OCI-LY3 (cell line): Measurements from ENCODE around the gene CES3.

Experiments
- H2AFZ ChIP-seq: fragments of 200-600, 300-600 bp; shearing (Covaris generic); 2 replicates; pipeline ENCODE4 v1.6.0; 2014; ENCODE audit warnings: antibody characterized with exemption, low read depth, low read length
- H3K27ac ChIP-seq: fragments of 200-600, 300-600 bp; sonication (generic); 2 replicates; pipeline ENCODE4 v1.5.1; 2014; ENCODE audit warnings: mild to moderate bottlenecking, low read length, moderate library complexity, mixed read lengths
- H3K27me3 ChIP-seq: fragments of 200-600, 300-600 bp; sonication (generic); 2 replicates; pipeline ENCODE4 v1.6.1; 2014; ENCODE audit warnings: low read depth, low read length, mixed read lengths
- H3K36me3 ChIP-seq: fragments of 200-600, 300-600 bp; sonication (generic); replicated peaks from 2 replicates; pipeline ENCODE3; 2014; ENCODE audit warnings: low read depth, low read length, mixed read lengths
- H3K4me1 ChIP-seq: fragments of 300-600, 200-600 bp; sonication (generic); 2 replicates; pipeline ENCODE4 v1.6.1; 2014; ENCODE audit warnings: low read length, mixed read lengths
- H3K4me2 ChIP-seq: fragments of 200-600, 300-600 bp; sonication (generic); 2 replicates; pipeline ENCODE4 v1.6.1; 2014; ENCODE audit warnings: low read length, mixed read lengths
- H3K4me3 ChIP-seq: fragments of 300-600, 200-600 bp; sonication (generic); 2 replicates; pipeline ENCODE4 v1.5.1; 2014; ENCODE audit warnings: antibody characterized with exemption, mild to moderate bottlenecking, low read length, moderate library complexity
- H3K79me2 ChIP-seq: fragments of 300-600, 200-600 bp; shearing (Covaris generic); 2 replicates; pipeline ENCODE4 v1.6.1; 2014; ENCODE audit warnings: mild to moderate bottlenecking, low read length, mixed read lengths
- H3K9ac ChIP-seq: fragments of 300-600, 200-600 bp; shearing (Covaris generic); 2 replicates; pipeline ENCODE4 v1.6.0; 2014; ENCODE audit warnings: mild to moderate bottlenecking, low read length, moderate library complexity
- H3K9me3 ChIP-seq: fragments of 200-600, 300-600 bp; shearing (Covaris generic); 2 replicates; pipeline ENCODE4 v1.6.1; 2014; ENCODE audit warnings: low read length, mixed read lengths; ENCODE audit not compliant: insufficient read depth
- H4K20me1 ChIP-seq: fragments of 200-600, 300-600 bp; sonication (generic); 2 replicates; pipeline ENCODE4 v1.6.1; 2016; ENCODE audit warnings: low read length, mixed read lengths; ENCODE audit not compliant: insufficient read depth
- EZH2phosphoT487 ChIP-seq: fragments of 200-600 bp; shearing (Covaris generic); IDR thresholded peaks from 2 replicates; pipeline ENCODE4 v1.6.1; 2018; ENCODE audit warnings: antibody characterized with exemption, mixed run types, low read depth
- TF ChIP-seq, protein P1 (sequence below): fragments of 200-600, 300-600 bp; sonication (generic); IDR thresholded peaks from 2 replicates; pipeline ENCODE4 v1.5.1; 2014; ENCODE audit warnings: antibody characterized with exemption, low read length, low read depth

CES3 gene

DNA sequence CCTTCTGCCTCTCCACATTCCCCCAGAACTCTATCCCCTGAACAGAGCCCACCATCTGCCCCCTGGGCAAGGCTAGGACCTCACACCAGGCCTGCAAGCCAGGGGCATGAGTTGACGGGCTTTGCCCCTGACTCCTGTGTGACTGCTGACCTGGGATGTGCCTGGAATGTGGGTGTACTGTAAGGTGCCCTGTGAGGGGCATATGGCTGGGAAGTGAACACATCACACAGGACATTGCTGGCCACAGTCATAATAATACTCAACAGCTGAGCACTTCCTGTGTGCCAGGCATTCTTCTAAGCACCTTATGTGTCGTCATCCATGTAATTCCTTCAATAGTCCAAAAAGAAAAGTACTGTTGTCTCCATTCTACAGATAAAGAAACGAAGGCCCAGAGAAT lies 40.7 kb downstream of the CES3 start:
- no peaks in the 10 kb centered on the region for H3K36me3 ChIP-seq
- TF ChIP-seq, protein P1, sequence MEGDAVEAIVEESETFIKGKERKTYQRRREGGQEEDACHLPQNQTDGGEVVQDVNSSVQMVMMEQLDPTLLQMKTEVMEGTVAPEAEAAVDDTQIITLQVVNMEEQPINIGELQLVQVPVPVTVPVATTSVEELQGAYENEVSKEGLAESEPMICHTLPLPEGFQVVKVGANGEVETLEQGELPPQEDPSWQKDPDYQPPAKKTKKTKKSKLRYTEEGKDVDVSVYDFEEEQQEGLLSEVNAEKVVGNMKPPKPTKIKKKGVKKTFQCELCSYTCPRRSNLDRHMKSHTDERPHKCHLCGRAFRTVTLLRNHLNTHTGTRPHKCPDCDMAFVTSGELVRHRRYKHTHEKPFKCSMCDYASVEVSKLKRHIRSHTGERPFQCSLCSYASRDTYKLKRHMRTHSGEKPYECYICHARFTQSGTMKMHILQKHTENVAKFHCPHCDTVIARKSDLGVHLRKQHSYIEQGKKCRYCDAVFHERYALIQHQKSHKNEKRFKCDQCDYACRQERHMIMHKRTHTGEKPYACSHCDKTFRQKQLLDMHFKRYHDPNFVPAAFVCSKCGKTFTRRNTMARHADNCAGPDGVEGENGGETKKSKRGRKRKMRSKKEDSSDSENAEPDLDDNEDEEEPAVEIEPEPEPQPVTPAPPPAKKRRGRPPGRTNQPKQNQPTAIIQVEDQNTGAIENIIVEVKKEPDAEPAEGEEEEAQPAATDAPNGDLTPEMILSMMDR = no peak
- TF ChIP-seq EZH2phosphoT487 = no peak
- H4K20me1 ChIP-seq = no peaks in the 10 kb centered on the region
- H3K4me1 ChIP-seq = no peaks in the 10 kb centered on the region
- no peaks in the 10 kb centered on the region for H3K27me3 ChIP-seq
- no peak overlapping the region for H3K27ac ChIP-seq
- H3K4me2 ChIP-seq = no peak overlapping the region
- H3K4me3 ChIP-seq = no peak overlapping the region
- no peaks in the 10 kb centered on the region for H3K9me3 ChIP-seq
- no peak overlapping the region for H3K9ac ChIP-seq
- no peaks in the 10 kb centered on the region for H3K79me2 ChIP-seq
- H2AFZ ChIP-seq = no peak overlapping the region

DNA sequence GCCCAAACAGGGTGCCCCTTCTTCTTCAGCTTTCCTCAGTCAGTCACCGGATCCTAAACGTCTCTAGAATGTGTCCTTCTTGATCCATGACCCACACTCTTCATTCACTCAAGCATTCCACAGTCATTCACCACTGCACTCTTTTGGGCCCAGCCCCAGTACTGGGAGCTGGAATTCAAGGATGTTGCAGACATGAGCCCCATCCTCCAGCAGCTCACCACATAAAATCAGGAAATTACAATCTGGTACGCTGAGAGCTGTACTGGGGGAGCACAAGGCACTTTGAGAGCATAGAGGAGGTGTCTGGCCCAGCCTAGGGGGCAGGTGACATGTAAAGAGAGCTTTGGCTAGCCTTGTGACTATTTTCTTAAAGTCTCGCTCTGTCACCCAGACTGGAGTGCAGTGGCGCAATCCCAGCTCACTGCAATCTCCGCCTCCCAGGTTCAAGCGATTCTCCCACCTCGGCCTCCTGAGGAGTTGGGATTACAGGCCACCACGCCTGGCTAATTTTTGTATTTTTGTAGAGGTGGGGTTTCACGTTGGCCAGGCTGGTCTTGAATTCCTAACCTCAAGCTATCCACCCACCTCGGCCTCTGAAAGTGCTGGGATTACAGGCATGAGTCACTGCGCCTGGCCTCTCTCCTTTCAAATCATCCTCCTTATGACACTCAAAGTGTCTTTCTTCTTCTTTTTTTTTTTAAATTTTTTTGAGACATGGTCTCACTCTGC lies 46.0 kb downstream of the CES3 start:
- Histone ChIP-seq H2AFZ (no peak overlapping the region), H3K36me3 (no peaks in the 10 kb centered on the region), H3K4me2 (no peak overlapping the region), H3K27ac (no peak overlapping the region), H3K27me3 (no peaks in the 10 kb centered on the region), H3K79me2 (no peaks in the 10 kb centered on the region), H3K4me3 (no peak overlapping the region), H3K4me1 (no peaks in the 10 kb centered on the region), H3K9ac (no peak overlapping the region), H3K9me3 (no peaks in the 10 kb centered on the region), H4K20me1 (no peaks in the 10 kb centered on the region)
- TF ChIP-seq, protein P1 = no peak
- TF ChIP-seq EZH2phosphoT487 = no peak

DNA sequence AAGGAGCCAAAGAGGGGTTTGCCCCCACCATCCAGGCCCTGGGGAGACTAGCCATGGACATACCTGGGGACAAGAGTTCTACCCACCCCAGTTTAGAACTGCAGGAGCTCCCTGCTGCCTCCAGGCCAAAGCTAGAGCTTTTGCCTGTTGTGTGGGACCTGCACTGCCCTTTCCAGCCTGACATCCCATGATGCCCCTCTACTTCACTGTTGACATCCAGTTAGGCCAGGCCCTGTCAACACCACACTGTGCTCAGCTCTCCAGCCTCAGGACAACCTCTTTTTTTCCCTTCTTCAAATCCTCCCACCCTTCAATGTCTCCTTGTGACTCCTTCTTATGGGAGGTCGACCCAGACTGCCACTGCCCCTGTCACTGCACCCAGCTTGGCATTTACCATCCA lies 48.1 kb downstream of the CES3 start:
- Histone ChIP-seq H4K20me1 (no peaks in the 10 kb centered on the region), H3K9me3 (no peaks in the 10 kb centered on the region), H3K9ac (no peak overlapping the region), H3K27ac (no peak overlapping the region), H2AFZ (no peak overlapping the region), H3K36me3 (no peaks in the 10 kb centered on the region), H3K4me2 (no peak overlapping the region), H3K4me3 (no peak overlapping the region), H3K27me3 (0 out of 2 replicates have a peak, but pooled peaks cover 5% of the 10 kb centered on the region), H3K4me1 (peaks cover 7% of the 10 kb centered on the region), H3K79me2 (no peaks in the 10 kb centered on the region)
- TF ChIP-seq, protein P1 = no peak
- no peak for TF ChIP-seq EZH2phosphoT487

DNA sequence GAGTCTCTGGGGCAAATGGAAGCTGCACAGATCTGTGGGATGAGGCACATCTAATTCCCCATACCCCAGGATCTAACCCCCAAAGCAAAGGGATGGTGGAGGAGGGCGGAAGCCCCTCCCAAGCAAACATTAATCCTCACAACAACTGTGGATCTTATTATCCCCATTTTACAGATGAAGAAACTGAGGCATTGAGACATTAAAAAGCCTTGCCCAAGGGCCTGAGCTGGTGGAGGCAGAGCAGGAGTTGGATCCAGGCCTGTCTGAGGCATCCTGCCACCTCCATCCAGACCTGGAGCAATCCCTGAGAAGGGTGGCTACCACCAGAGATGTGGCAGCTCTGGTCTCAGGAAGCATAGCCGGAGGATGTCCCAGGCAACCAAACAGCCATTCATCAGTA lies 50.2 kb downstream of the CES3 start:
- Histone ChIP-seq H3K27me3 (0 out of 2 replicates have a peak, but pooled peaks cover 5% of the 10 kb centered on the region), H3K4me1 (peaks cover 19% of the 10 kb centered on the region), H3K4me2 (no peak overlapping the region), H3K4me3 (no peak overlapping the region), H2AFZ (no peak overlapping the region), H3K9ac (no peak overlapping the region), H4K20me1 (no peaks in the 10 kb centered on the region), H3K79me2 (no peaks in the 10 kb centered on the region), H3K36me3 (no peaks in the 10 kb centered on the region), H3K27ac (no peak overlapping the region), H3K9me3 (no peaks in the 10 kb centered on the region)
- TF ChIP-seq, protein P1 = no peak
- TF ChIP-seq EZH2phosphoT487 = no peak
